GM18858 (cell line): ENCODE data around the gene CBY3.
"Not testable (repeated sequence)": the region's sequence is repeated elsewhere in the genome, so short reads cannot be mapped to it uniquely, and the experiment has no call there.

Source experiments
- ATAC-seq: cut with Tn5 transposase; IDR thresholded peaks from one replicate; pipeline ENCODE4 v1.9.1; 2021; ENCODE audit not compliant: unreplicated experiment

The CBY3 gene

GRCh38 chr5:179680780-179681401 is at the start of gene CBY3:
Gene CBY3 (minus strand): TSS chr5:179681034. CDS start chr5:179680918, 116 bp downstream.
- no peak for ATAC-seq

- ATAC-seq, result no peak
Measured at GRCh38 chr5:179730356-179730755, 49.5 kb upstream of the CBY3 start.

- no peak for ATAC-seq
Measured at GRCh38 chr5:179729727-179730126, 48.9 kb upstream of the CBY3 start.

GRCh38 chr5:179729303-179729702 is 48.5 kb upstream of the CBY3 start:
- ATAC-seq, result no peak

- no peak for ATAC-seq
Measured at GRCh38 chr5:179727106-179727505, 46.3 kb upstream of the CBY3 start.

GRCh38 chr5:179724163-179724562 is 43.3 kb upstream of the CBY3 start:
- no peak for ATAC-seq

- ATAC-seq, result no peak
Measured at GRCh38 chr5:179720222-179720621, 39.4 kb upstream of the CBY3 start.

GRCh38 chr5:179716286-179716685 is 35.5 kb upstream of the CBY3 start:
- ATAC-seq, result no peak

GRCh38 chr5:179700401-179700918 is 19.6 kb upstream of the CBY3 start:
- ATAC-seq, result no peak

GRCh38 chr5:179699616-179700237 is 18.9 kb upstream of the CBY3 start:
- no peak for ATAC-seq

GRCh38 chr5:179698935-179699615 is 18.2 kb upstream of the CBY3 start, which contains the start of gene CANX:
Gene CANX (plus strand): TSS chr5:179698967. CDS start chr5:179705682, 6,715 bp downstream.
- peak; percentile 1 for ATAC-seq

- peak; percentile 75 for ATAC-seq
Measured at GRCh38 chr5:179697993-179698934, 17.4 kb upstream of the CBY3 start.

GRCh38 chr5:179697543-179697942 is 16.7 kb upstream of the CBY3 start:
- not testable (repeated sequence) for ATAC-seq

GRCh38 chr5:179697108-179697507 is 16.3 kb upstream of the CBY3 start:
- no peak for ATAC-seq

GRCh38 chr5:179696603-179697002 is 15.8 kb upstream of the CBY3 start:
- ATAC-seq, result no peak

GRCh38 chr5:179694561-179694960 is 13.7 kb upstream of the CBY3 start:
- no peak for ATAC-seq

GRCh38 chr5:179689212-179689611 is 8.4 kb upstream of the CBY3 start:
- ATAC-seq, result not testable (repeated sequence)

- ATAC-seq, result no peak
Measured at GRCh38 chr5:179680014-179680779, 637 bp downstream of the CBY3 start.

- ATAC-seq, result no peak
Measured at GRCh38 chr5:179679014-179679674, 1.7 kb downstream of the CBY3 start.
